GM18526 (cell line): ENCODE measurements around the gene EIF2S2.

Experiments
- POLR2A ChIP-seq: IDR thresholded peaks from 3 replicates; pipeline ENCODE4 v1.6.1; 2011; ENCODE audit not compliant: insufficient read length; ENCODE audit errors: extremely low read depth

Gene EIF2S2

GRCh38 chr20:34095825-34096224 lies 16.2 kb downstream of the EIF2S2 start:
- TF ChIP-seq POLR2A: no peak

- TF ChIP-seq POLR2A: no peak
Observed at GRCh38 chr20:34093895-34094294, 18.1 kb downstream of the EIF2S2 start.

GRCh38 chr20:34091637-34092200 lies 20.3 kb downstream of the EIF2S2 start:
- TF ChIP-seq POLR2A: no peak

GRCh38 chr20:34090645-34091044 lies 21.4 kb downstream of the EIF2S2 start:
- no peak for TF ChIP-seq POLR2A

GRCh38 chr20:34089655-34090345 lies 22.2 kb downstream of the EIF2S2 start:
- no peak for TF ChIP-seq POLR2A

- TF ChIP-seq POLR2A: no peak
Observed at GRCh38 chr20:34089175-34089479, 22.9 kb downstream of the EIF2S2 start.

GRCh38 chr20:34088305-34089174 lies 23.5 kb downstream of the EIF2S2 start:
- TF ChIP-seq POLR2A: no peak

GRCh38 chr20:34085544-34086040 lies 26.5 kb downstream of the EIF2S2 start:
- TF ChIP-seq POLR2A: no peak

- no peak for TF ChIP-seq POLR2A
Observed at GRCh38 chr20:34084227-34084923, 27.7 kb downstream of the EIF2S2 start.

- TF ChIP-seq POLR2A: no peak
Observed at GRCh38 chr20:34083781-34084180, 28.3 kb downstream of the EIF2S2 start.

GRCh38 chr20:34083137-34083536 lies 28.9 kb downstream of the EIF2S2 start:
- TF ChIP-seq POLR2A: no peak

GRCh38 chr20:34082232-34082887 lies 29.7 kb downstream of the EIF2S2 start:
- no peak for TF ChIP-seq POLR2A

GRCh38 chr20:34079818-34080217 lies 32.2 kb downstream of the EIF2S2 start:
- no peak for TF ChIP-seq POLR2A

- no peak for TF ChIP-seq POLR2A
Observed at GRCh38 chr20:34078540-34078939, 33.5 kb downstream of the EIF2S2 start.

GRCh38 chr20:34076952-34077351 lies 35.1 kb downstream of the EIF2S2 start:
- TF ChIP-seq POLR2A: no peak
